Heart left ventricle (tissue), 16 donors: ENCODE results near the gene SLC16A5. TPM values are rescaled to one million over a fixed set of nuclear protein-coding genes. Genes with fewer than 3 reads are reported as not detected.
"Not testable (repeated sequence)": the region's sequence is repeated elsewhere in the genome, so short reads cannot be mapped to it uniquely, and the experiment has no call there.

ENCODE experiments used
- ATAC-seq, 4 donors: fragments of 200-7000 bp; cut with Tn5 transposase; one replicate each; pipeline ENCODE4 v1.9.1; 2020 to 2022; ENCODE audit warnings: moderate library complexity in 4 of 4, mild to moderate bottlenecking in 3 of 4, moderate number of reproducible peaks in 1 of 4
- DNase-seq, 5 donors: peaks; one replicate each; pipeline ENCODE4 v3.0.0-alpha.2; 2020
- H3K27ac ChIP-seq, 12 donors: fragments of 200-600 bp; sonication (generic) in 4 of 12; one replicate each; pipeline versions ENCODE4 v1.5.0 to v1.8.0; 2016 to 2022; ENCODE audit warnings: mild to moderate bottlenecking in 2 of 12
- H3K27me3 ChIP-seq, 9 donors: fragments of 200-600 bp; sonication (generic) in 2 of 9; one replicate each; pipeline versions ENCODE4 v1.5.1 to v1.8.0; 2016 to 2022; ENCODE audit warnings: mild to moderate bottlenecking in 3 of 9
- H3K36me3 ChIP-seq, 9 donors: fragments of 200-600 bp; sonication (generic) in 2 of 9; one replicate each; pipeline versions ENCODE4 v1.5.0 to v1.8.0; 2018 to 2022; ENCODE audit warnings: mild to moderate bottlenecking in 2 of 9
- H3K4me1 ChIP-seq, 12 donors: fragments of 200-600 bp; sonication (generic) in 4 of 12; one replicate each; pipeline versions ENCODE4 v1.5.0 to v1.8.0; 2016 to 2022; ENCODE audit warnings: mild to moderate bottlenecking in 3 of 12
- H3K4me3 ChIP-seq, 12 donors: fragments of 200-600 bp; sonication (generic) in 4 of 12; one replicate each; pipeline versions ENCODE4 v1.5.0 to v1.8.0; 2017 to 2022; ENCODE audit warnings: mild to moderate bottlenecking in 9 of 12, moderate library complexity in 4 of 12
- H3K9me3 ChIP-seq, 12 donors: fragments of 200-600 bp; sonication (generic) in 4 of 12; one replicate each; pipeline versions ENCODE4 v1.5.0 to v1.8.0; 2016 to 2022; ENCODE audit warnings: mild to moderate bottlenecking in 1 of 12
- CTCF ChIP-seq, 12 donors: fragments of 200-600 bp; sonication (generic) in 4 of 12; IDR thresholded peaks; one replicate each; pipeline versions ENCODE4 v1.5.0 to v1.8.0; 2018 to 2022; ENCODE audit warnings: antibody characterized with exemption in 12 of 12, mild to moderate bottlenecking in 5 of 12
- POLR2A ChIP-seq, 2 donors: fragments of 450-650 bp; IDR thresholded peaks; one replicate each; pipeline ENCODE4 v1.6.1; 2017; ENCODE audit warnings: antibody characterized with exemption in 2 of 2, mild to moderate bottlenecking in 2 of 2, moderate library complexity in 2 of 2
- WGBS, 4 donors: extraction: QIAGEN DNeasy Blood & Tissue Kit in 2 of 4; methylation state at CpG; one replicate each; pipeline versions ENCODE4 v1.1.5 to v1.1.7; 2013 to 2018; 5-methylcytosine and 5-hydroxymethylcytosine counted together
- intact Hi-C, 10 donors: fragments of 100-400 bp; cut with DNase I; formaldehyde crosslinking; loops; one replicate each; pipeline versions ENCODE4 v1.11.1 to v1.14.2; 2022
- polyA plus RNA-seq, 2 donors: library from polyadenylated mRNA; stranded (reverse); fragments of 200-250 nt; gene quantifications; one replicate each; pipeline ENCODE4 v1.2.3, GENCODE V29; 2013
- total RNA-seq, 9 donors: library from RNA; depleted of rRNA in 2 of 9; stranded (reverse); fragments of >200 nt in 2 of 9; fragmentation: NEBNext Ultra II Directional in 3 of 9; extraction: Animal tissue kit (Norgen Biotek cat#: 25700) in 3 of 9; gene quantifications; one replicate each; pipeline versions ENCODE4 v1.1.0 to v1.2.4, GENCODE V29; 2016 to 2023
- donor health status: ischemic (EF 13 %, LVEDD 7.1; RV severe dilation, severe dysfunction).
- donor health status: healthy with polysubstance abuse.
- donor health status: DM: no; HTN: yes; CAD: no.
- donor health status: DM: no; HTN: no; CAD: no.
- donor health status: ischemic (EF 25% LVEDD 6.9; RV normal size, moderate dysfunction).
- donor health status: ischemic (EF 25% LVEDD 5.7; RV mildly dilated, moderate dysfunction).
- donor health status: healthy.
- donor health status: DM: yes; HTN: yes; CAD: no.
- donor health status: ischemic (EF 35%, LVEDD 5.7; RV mildly dilated, moderate dysfunction).
- donor health status: nonischemic (EF 11% LVEDD 7.7; RV severe dilation, severe dysfunction).
- donor health status: DM: yes; HTN: yes; CAD: no.
- donor health status: PGD.
- donor health status: ischemic (EF 29% LVEDD 5.4; RV normal size, mild dysfunction).
- donor health status: nonischemic (EF 23%, LVEDD 6.1; RV moderate dilation, normal function).

Gene SLC16A5
- total and polyA plus RNA-seq, 11 donors: 4.3 to 23.3 (median 10.9) TPM

GRCh38 chr17:75135452-75135851 lies 47.7 kb downstream of the SLC16A5 start:
- no peaks in the 10 kb centered on the region for H3K27me3 ChIP-seq
- H3K4me1 ChIP-seq: peaks cover 0 to 15% (median 8%) of the 10 kb centered on the region in 12 donors
- no peak for TF ChIP-seq POLR2A (IDR thresholded peaks at IDR 0.05)
- no peak for TF ChIP-seq CTCF (IDR thresholded peaks at IDR 0.05)
- H3K27ac ChIP-seq: no peak overlapping the region
- H3K36me3 ChIP-seq: peaks cover 0 to 30% (median 0%) of the 10 kb centered on the region in 9 donors
- DNase-seq (no peak), ATAC-seq (no peak)
- no peak overlapping the region for H3K4me3 ChIP-seq
- intact Hi-C loops: no loop called here
- 89 to 92% (median 91%) methylated on average over 5 of the region's 5 CpGs for WGBS, 4 donors
- H3K9me3 ChIP-seq: no peaks in the 10 kb centered on the region

- H3K9me3 ChIP-seq: no peaks in the 10 kb centered on the region
- H3K4me1 ChIP-seq: peaks cover 0 to 10% (median 5%) of the 10 kb centered on the region in 12 donors
- ATAC-seq: no peak
- no peak for DNase-seq
- H3K36me3 ChIP-seq: peaks cover 0 to 34% (median 0%) of the 10 kb centered on the region in 9 donors
- no peak overlapping the region for H3K27ac ChIP-seq
- intact Hi-C loops: no loop called here
- TF ChIP-seq POLR2A (IDR thresholded peaks at IDR 0.05): no peak
- no peak for TF ChIP-seq CTCF (IDR thresholded peaks at IDR 0.05)
- H3K4me3 ChIP-seq: no peak overlapping the region
- no peaks in the 10 kb centered on the region for H3K27me3 ChIP-seq
- 91 to 93% (median 92%) methylated on average over 8 of the region's 8 CpGs for WGBS, 4 donors
Observed at GRCh38 chr17:75135946-75136345, 48.2 kb downstream of the SLC16A5 start.

GRCh38 chr17:75137762-75138161 lies 50.0 kb downstream of the SLC16A5 start:
- ATAC-seq, H3K27me3 ChIP-seq, DNase-seq, H3K9me3 ChIP-seq, H3K27ac ChIP-seq, intact Hi-C loops, H3K4me1 ChIP-seq, H3K4me3 ChIP-seq: not testable (repeated sequence)
- peaks cover 0 to 49% (median 4%) of the 10 kb centered on the region in 9 donors for H3K36me3 ChIP-seq
- WGBS, 4 donors: 94 to 97% (median 95%) methylated on average over 9 of the region's 9 CpGs

GRCh38 chr17:75138519-75138918 lies 50.8 kb downstream of the SLC16A5 start:
- DNase-seq: no peak
- WGBS, 4 donors: 96 to 100% (median 98%) methylated on average over 5 of the region's 5 CpGs
- Histone ChIP-seq H3K27me3 (no peaks in the 10 kb centered on the region), H3K4me3 (no peak overlapping the region), H3K27ac (no peak overlapping the region), H3K4me1 (no peaks in the 10 kb centered on the region), H3K9me3 (no peaks in the 10 kb centered on the region), H3K36me3 (peaks cover 0 to 57% (median 4%) of the 10 kb centered on the region in 9 donors)
- intact Hi-C loops: no loop called here
- TF ChIP-seq POLR2A (IDR thresholded peaks at IDR 0.05) (no peak), CTCF (IDR thresholded peaks at IDR 0.05) (no peak)
- no peak for ATAC-seq
